Kasumi-1 (cell line): Measurements from ENCODE around the gene ZNF445.
"Not testable (repeated sequence)": the region's sequence is repeated elsewhere in the genome, so short reads cannot be mapped to it uniquely, and the experiment has no call there.

Experiments
- DNase-seq, 2 experiments: peaks; one replicate each; lab custom pipeline; 2025; lab: John Stamatoyannopoulos, UW

Gene ZNF445

DNA sequence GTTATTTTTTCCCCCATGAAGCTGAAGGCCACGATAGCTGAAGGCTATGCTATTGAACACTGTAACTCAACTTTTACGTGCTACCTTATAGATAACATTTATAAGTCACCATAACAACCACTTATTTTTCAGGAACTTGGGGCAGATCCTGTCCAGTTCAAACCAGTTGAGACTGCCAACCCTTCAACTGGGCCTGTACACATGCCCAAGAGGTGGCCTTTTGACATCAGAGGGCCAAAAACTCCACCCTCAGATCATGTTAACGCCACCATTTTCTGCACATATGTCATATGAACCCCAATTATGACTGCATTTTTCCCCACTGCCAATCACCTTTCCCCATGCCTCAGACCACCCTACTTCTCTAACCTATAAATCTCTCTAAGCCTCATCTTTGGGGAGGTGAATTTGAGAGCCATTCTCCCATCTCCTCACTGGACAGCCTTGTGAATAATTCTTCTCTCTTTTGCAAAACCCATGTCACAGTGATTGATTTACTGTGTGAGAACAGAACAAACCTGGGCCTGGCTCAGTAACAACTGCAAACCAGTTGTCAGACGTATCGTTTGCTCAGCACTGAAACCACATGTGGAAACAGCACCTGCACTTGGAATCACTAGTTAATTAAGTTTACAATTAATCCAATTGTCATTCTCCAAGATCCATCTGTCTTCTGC lies 42.5 kb downstream of the ZNF445 start:
- no peak for DNase-seq

DNA sequence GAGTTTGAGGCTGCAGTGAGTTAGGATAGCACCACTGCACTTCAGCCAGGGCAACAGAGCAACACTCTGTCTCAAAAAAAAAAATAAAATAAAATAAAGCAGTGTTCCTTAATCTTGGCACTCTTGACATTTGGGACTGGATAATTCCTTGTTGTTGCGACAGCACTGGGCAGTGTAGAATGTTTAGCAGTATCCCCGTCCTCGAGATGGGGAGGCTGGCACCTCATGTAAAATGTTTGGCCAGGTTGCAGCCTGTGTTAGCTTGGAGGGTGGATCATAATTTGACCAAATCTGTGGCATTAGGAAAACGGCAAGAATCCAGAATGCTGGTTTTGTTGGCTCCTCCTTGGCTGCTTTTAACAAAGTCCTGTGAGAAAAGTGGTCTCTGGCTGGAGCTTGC lies 47.0 kb downstream of the ZNF445 start:
- DNase-seq = no peak

DNA sequence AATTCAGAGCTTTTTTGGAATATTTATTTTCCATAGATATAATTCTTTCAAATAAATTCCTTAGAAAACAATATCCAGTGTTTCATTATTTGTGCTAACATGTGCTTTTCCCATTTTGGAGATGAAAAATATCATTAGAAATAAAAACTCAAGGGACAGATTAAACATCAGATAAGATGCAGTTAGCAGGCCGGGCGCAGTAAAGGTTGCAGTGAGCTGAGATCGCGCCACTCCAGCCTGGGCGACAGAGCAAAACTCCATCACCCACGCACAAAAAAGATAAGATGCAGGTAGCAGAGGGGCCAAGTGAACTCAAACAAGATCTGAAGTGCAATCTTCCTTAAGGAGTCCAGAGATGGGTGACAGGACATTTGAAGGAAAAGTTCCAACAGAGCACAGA lies 48.0 kb downstream of the ZNF445 start:
- no peak for DNase-seq

GRCh38 chr3:44428910-44429309 lies 48.6 kb downstream of the ZNF445 start:
- no peak for DNase-seq

DNA sequence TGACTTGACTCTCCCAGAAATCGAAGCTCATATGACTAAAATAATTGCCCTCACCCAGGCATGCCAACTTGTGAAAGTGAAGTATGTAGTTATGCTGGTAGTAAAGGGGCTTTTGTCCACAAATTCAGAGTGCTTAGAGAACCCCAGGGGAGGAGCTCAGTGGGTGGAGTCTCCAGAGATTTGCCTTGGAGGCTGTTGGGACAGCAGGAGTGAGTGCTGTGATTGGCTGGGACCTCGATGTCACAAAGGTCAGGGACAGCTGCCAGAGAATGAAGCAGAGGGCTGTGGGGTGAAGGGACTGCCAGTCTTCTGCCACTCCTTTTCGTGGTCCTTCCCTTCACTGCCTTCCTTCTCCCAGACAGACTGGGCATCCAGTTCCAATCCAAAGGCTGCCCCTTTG lies 49.8 kb downstream of the ZNF445 start:
- DNase-seq = no peak

DNA sequence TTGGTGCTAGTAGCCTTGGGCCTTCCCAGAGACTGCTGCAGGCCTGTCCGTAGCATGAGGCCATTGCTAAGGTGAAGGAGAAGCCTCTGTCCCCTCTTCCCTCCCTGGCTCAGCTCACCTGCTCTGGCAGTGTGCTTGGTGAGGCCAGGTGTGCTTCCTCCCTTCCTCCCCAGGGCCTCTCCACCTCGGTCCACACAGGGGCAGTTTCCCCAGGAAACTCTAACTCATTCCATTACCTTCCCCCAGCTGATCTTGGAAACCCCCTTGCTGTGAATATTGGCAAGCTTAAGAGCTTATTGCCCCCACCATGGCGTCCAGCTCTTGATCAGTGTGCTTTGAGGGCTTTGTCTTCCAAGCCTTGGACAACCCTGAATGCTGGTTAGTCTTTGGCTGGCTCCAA lies 52.7 kb downstream of the ZNF445 start:
- DNase-seq = no peak

- no peak for DNase-seq
Observed at GRCh38 chr3:44421280-44421679, 56.2 kb downstream of the ZNF445 start.

DNA sequence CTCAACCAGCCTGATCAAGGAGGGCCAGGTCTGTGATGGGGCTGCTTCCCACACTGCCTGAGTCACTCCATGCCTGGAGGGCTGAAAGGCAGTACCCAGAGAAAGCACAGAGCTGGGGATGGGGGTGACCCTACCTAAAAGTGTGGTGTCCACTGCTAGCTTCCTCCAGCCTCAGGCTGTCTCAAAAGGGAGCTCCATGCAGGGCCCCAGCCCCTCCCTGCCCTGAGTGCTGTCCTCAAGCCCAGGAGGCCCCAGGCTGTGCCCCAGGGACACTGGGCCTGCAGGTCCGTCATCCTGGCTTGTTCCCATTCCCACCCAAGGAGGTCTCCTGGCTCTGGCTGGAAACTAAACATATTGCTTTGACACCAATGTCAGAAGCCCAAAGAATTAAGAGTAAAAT lies 56.8 kb downstream of the ZNF445 start:
- DNase-seq = no peak

DNA sequence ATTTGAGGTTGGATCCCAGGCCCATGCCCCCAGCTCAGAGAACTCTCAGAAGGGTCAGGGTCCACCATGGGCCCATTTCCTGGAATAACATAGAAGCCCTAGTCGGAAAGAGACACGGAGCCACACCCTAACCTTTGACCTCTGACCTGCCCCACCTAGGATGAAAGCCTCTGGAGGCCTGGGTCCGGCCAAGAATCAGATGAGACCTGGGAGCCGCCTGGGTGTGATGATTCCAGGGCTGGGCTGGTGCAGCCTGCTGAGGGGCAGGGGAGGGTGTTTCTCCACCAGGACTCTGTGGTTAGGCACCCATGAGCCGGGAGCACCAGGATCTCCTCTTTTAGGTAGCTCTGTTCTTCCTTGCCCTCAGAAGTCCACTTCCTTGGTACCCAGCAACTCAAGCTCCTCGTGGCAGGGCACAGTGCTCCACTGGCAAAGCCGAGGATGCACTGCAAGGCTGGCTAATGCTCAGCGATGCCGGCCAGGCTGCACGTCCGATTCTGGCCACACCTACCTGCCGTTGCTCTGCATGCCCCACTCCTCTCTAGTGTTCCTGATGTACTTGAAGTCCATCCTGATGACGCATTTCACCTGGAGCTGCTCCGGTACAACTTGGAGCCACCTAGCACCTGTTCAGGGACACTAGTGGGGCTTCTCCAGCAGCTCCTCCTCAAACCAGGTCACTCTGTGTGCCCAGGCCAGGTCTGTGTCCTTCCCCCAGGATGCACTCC lies 57.4 kb downstream of the ZNF445 start:
- DNase-seq = no peak

GRCh38 chr3:44419116-44419922 lies 58.2 kb downstream of the ZNF445 start:
- no peak for DNase-seq

GRCh38 chr3:44418549-44418948 lies 58.9 kb downstream of the ZNF445 start:
- DNase-seq = no peak

GRCh38 chr3:44418118-44418517 lies 59.4 kb downstream of the ZNF445 start:
- DNase-seq = not testable (repeated sequence)

DNA sequence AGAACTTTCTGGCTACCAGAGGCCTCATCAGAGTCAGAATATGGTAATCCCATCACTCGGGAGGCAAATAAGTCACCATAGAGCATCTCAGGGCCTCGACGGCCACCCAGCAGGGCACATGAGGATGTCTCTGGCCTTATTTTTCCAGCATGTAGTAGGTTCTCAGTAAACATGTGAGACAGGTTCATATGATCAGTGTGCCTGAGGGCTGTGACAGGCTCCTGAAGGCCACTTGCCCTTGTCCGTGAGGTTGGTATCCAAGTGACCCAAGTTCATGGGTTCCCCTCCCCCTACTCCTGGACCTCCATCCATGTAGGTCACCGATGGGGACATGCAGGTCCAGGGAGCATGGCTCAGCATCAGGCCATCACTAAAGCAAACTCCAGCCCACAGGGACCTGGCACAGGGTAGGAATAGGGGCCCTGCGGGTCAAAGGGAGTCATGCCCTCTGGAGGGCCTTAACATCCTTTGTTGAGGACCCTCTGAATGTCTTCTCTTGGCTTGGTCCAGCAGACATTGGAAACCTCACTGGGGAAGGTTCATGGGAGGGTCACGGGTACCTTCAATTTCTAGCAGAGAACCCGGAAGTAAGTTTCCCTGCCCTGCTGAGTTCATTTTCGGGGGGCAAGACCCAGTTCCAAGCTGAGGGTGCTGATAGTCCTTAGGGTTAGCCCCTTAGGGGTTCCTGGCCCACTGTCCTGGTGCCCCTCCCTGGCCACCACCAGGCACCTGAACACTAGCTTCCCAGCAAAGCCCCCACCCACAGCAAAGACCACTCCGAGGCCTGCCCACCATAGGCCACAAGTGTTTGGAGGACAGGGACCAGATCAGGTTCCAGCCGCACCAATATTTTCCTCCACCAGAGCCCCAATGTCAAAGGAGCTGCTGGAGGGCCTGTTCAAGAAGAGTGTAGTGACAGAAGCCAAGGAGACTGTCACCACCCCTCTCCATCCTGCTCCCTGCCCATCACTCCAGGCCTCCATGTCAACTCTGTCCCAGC lies 61.1 kb downstream of the ZNF445 start:
- no peak for DNase-seq

GRCh38 chr3:44415421-44415820 lies 62.0 kb downstream of the ZNF445 start:
- DNase-seq = no peak

DNA sequence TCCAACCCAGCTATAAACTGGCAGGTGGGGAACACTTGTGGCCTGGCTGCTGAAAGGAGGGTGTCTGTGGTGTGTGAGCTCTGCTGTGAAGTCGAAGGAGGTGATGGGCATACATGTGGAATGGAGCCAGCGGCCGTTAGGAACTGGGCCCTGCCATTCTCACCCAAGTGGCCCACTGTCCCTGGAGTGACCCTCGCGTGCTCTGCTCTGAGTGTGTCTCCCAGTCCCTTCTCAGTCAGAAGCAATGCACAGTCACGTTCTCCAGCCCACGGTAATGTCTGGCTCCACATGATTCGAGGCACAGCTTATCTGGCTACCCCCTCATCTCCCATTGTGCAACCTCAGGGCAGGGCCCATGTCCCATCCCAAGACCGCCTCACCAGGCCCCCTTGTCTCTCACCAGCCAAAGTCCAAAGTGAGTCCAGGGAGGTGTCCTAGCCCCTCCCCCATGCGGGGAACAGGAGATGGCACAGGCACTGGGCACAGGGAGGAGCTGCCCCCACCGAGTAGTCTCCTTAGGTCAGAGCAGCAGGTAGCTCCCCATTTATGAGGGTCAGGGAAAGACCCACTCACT lies 62.9 kb downstream of the ZNF445 start:
- no peak for DNase-seq

DNA sequence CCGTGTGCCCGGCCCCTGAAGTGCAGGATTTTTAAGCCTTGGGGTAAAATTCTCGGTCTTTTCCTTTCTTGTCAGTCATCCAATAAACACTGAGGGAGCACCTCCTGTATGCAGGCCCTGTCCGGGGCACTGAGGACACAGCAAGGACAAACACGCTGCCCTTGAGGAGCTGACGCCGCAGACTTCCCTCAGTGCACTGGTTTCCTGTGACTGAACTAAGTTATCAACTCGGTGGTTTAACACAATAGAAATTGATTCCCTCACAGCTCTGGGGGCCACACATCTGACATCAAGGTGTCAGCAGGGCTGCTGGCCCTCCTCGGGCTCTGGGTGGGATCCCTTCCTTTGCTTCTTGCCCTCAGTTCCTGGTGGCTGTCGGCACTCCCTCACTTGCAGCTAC lies 65.1 kb downstream of the ZNF445 start:
- DNase-seq = no peak

GRCh38 chr3:44411031-44411645 lies 66.3 kb downstream of the ZNF445 start:
- no peak for DNase-seq

DNA sequence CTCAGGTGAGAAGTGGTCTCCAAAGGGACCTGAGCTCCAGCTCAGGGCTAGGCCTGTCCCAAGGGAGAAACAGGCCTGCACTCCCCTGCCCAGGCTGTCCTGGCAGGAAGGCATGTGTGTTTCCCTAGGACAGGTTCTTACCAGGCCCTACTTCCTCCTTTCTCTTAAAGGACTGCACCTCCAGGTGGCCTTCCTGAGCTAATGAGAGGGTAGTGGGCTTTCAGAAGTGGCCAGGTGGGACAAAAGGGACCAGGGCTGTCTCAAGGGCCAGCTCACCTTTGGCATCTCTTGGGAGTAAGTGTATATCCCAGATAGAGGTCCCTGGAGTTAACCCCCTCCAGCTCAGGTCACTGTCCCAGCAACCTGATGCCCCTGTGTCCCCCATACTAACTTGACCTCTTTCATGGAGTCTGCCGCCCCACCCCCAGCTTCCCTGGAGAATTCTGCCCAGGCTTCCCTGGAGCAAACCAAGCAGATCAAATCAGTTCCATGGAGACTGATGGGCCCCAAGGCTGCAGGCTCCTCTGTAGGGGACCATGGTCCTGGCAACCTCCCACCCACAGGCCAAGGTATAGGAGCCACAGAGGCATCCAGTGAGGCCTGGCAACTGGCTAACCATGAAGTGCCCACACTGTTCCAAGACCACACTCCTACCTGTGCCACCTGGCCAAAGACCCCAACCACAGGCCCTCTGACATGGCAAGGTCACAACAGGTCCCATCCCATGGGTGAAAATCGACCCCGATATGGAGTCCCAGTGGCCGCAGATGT lies 67.6 kb downstream of the ZNF445 start:
- no peak for DNase-seq

- DNase-seq = no peak
Observed at GRCh38 chr3:44402548-44402947, 74.9 kb downstream of the ZNF445 start.

- DNase-seq = no peak
Observed at GRCh38 chr3:44400771-44401170, 76.7 kb downstream of the ZNF445 start.
